ENCODE results near the gene PDXK.

Gene PDXK

GRCh38 chr21:43778469-43779335 lies 59.8 kb downstream of the PDXK start:
- Histone ChIP-seq H3K9ac (ENCODE audit: low read length) (no peak overlapping the region), H3K4me1 (ENCODE audit: control insufficient read depth, insufficient read depth, low read length) (peaks cover 5% of the 10 kb centered on the region), H3K4me3 (ENCODE audit: low read length) (no peak overlapping the region), H3K27ac (ENCODE audit: low read depth, low read length) (no peak overlapping the region), H3K36me3 (ENCODE audit: control insufficient read depth, insufficient read depth, low read length) (peaks cover 4% of the 10 kb centered on the region), H3K27me3 (ENCODE audit: control insufficient read depth, insufficient read depth, low read length) (no peaks in the 10 kb centered on the region)

DNA sequence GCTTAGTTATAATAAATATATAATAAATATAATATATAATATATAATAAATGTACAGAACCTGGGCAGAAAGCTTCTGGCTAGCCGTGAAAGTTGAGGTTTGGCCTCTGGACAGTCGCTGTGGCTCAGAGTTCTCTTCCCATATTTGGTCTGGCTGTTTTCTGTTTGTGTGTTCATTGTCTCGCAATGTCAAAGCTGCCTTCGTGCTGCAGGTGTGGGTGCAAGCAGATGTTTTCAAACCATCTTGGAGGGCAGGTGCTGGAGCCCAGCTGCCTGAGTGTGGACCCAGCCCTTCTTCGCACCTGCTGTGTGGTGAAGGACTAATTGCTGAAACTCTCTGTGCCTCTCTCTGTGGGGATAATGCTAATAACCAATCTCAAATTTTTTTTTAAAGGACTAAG lies 60.7 kb downstream of the PDXK start:
- Histone ChIP-seq H3K4me1 (ENCODE audit: control insufficient read depth, insufficient read depth, low read length) (peaks cover 5% of the 10 kb centered on the region), H3K4me3 (ENCODE audit: low read length) (no peak overlapping the region), H3K9ac (ENCODE audit: low read length) (no peak overlapping the region), H3K27me3 (ENCODE audit: control insufficient read depth, insufficient read depth, low read length) (no peaks in the 10 kb centered on the region), H3K27ac (ENCODE audit: low read depth, low read length) (no peak overlapping the region), H3K36me3 (ENCODE audit: control insufficient read depth, insufficient read depth, low read length) (no peaks in the 10 kb centered on the region)

DNA sequence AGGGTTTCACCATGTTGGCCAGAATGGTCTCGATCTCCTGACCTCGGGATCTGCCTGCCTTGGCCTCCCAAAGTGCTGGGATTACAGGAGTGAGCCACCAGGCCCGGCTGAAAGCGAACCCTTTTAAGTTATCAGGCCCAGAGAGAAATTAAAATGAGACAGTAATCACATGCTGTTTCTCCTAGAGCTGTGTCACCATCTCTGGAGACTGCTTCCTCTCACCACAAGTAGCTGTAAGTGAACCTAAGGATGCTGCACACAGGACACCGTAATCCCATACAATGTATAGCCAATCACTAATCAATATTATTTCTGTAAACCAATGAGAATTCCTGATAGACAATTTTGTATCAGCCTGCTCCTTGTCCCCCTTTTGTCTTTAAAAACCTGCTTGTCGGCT lies 62.9 kb downstream of the PDXK start:
- H3K9ac ChIP-seq (ENCODE audit: low read length): no peak overlapping the region
- no peaks in the 10 kb centered on the region for H3K36me3 ChIP-seq (ENCODE audit: control insufficient read depth, insufficient read depth, low read length)
- H3K27me3 ChIP-seq (ENCODE audit: control insufficient read depth, insufficient read depth, low read length): no peaks in the 10 kb centered on the region
- H3K4me1 ChIP-seq (ENCODE audit: control insufficient read depth, insufficient read depth, low read length): no peaks in the 10 kb centered on the region
- H3K4me3 ChIP-seq (ENCODE audit: low read length): no peak overlapping the region
- no peak overlapping the region for H3K27ac ChIP-seq (ENCODE audit: low read depth, low read length)

DNA sequence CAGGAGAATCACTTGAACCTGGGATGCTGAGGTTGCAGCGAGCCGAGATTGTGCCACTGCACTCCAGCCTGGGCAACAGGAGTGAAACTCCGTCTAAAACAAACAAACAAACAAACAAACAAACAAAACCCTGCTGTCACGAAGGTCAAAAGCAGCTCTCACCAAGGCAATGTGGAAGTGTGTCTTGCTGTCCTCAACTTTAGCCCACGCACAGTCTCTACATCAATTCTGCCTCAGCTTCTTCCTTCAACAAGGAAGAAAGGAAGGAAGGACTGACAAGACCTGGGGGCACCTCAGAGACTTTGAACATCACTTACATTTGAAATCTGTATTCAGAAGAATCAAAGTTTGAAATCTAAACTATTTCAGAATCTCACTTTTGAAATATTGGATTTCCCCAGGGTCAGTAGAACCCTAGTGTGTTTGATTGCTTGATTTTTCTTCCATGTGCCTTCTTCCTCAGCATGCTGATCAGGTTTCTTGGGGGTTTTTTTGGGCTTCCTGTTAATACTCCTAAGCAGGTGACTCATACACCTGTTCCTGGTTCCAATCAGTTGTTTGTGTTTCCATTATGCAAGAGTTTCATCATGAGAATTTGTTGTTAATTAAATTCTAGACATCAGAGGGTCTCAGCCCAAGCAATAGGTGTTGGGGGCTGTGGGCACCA lies 63.6 kb downstream of the PDXK start:
- Histone ChIP-seq H3K4me1 (ENCODE audit: control insufficient read depth, insufficient read depth, low read length) (no peaks in the 10 kb centered on the region), H3K9ac (ENCODE audit: low read length) (no peak overlapping the region), H3K27ac (ENCODE audit: low read depth, low read length) (no peak overlapping the region), H3K36me3 (ENCODE audit: control insufficient read depth, insufficient read depth, low read length) (no peaks in the 10 kb centered on the region), H3K4me3 (ENCODE audit: low read length) (no peak overlapping the region), H3K27me3 (ENCODE audit: control insufficient read depth, insufficient read depth, low read length) (no peaks in the 10 kb centered on the region)

DNA sequence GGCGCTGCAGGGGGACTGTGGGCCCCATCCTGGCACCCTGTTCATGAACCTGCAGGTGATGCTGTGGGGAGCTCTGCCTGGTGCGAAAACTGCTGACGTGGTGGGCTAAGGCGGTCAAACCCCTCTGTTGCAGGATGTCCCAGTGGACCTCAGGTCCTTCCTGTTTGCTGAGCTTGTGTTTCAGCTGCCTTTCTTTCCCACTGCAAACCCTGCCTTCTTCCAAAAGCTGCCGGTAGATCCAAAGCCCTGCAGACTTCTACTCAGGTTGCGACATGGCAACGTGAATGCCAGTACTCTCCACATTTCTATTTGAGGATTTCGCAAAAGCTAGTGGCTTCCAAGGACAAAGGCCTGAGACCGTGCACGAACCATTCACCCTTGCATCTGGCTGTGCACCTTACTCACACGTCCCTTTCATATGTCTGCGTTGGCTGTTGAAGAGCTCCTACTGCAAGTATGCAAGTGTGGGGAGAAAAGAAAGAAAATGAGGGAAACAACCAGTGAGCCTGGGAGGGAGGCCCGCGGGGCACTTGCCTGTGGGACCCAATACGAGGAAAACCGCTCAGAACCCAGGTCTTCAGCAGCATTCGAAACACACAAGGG lies 64.3 kb downstream of the PDXK start:
- H3K4me1 ChIP-seq (ENCODE audit: control insufficient read depth, insufficient read depth, low read length): no peaks in the 10 kb centered on the region
- no peaks in the 10 kb centered on the region for H3K36me3 ChIP-seq (ENCODE audit: control insufficient read depth, insufficient read depth, low read length)
- no peaks in the 10 kb centered on the region for H3K27me3 ChIP-seq (ENCODE audit: control insufficient read depth, insufficient read depth, low read length)
- no peak overlapping the region for H3K4me3 ChIP-seq (ENCODE audit: low read length)
- no peak overlapping the region for H3K27ac ChIP-seq (ENCODE audit: low read depth, low read length)
- no peak overlapping the region for H3K9ac ChIP-seq (ENCODE audit: low read length)

DNA sequence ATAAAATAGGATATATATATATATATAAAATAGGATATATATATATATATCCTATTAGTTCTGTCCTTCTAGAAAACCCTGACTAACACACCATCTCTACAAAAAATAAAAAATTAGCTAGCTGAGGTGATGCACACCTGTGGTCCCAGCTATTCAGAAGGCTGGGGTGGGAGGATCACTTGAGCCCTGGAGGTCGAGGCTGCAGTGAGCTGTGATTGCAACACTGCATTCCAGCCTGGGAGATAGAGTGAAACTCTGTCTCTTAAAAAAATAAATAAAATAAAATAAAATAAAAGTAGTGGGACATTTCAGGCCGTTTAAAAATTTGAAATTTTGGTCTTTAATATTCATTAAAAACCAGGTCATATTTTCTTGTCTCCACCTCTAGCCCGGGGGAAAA lies 66.2 kb downstream of the PDXK start:
- H3K9ac ChIP-seq (ENCODE audit: low read length): no peak overlapping the region
- no peak overlapping the region for H3K4me3 ChIP-seq (ENCODE audit: low read length)
- no peaks in the 10 kb centered on the region for H3K27me3 ChIP-seq (ENCODE audit: control insufficient read depth, insufficient read depth, low read length)
- H3K4me1 ChIP-seq (ENCODE audit: control insufficient read depth, insufficient read depth, low read length): peaks cover 3% of the 10 kb centered on the region
- no peak overlapping the region for H3K27ac ChIP-seq (ENCODE audit: low read depth, low read length)
- no peaks in the 10 kb centered on the region for H3K36me3 ChIP-seq (ENCODE audit: control insufficient read depth, insufficient read depth, low read length)

DNA sequence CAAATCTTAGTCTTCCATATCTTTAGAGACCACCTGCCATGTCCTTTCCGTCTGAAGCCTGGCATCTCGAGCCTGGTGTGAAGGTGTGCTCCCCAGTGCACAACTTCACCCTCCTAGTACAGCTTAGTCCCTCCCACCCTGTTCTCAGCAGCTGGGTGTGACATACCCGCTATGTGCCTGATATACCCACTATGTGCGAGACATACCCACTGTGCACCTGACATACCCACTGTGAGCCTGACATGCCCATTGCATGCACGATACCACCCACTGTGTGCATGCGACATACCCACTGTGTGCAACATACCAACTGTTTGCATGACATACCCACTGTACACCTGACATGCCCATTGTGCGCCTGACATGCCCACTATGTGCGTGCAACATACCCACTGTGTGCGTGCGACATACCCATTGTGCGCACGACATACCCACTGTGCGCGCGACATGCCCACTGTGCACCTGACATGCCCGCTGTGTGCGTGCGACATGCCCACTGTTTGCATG lies 67.4 kb downstream of the PDXK start:
- no peak overlapping the region for H3K4me3 ChIP-seq (ENCODE audit: low read length)
- no peaks in the 10 kb centered on the region for H3K27me3 ChIP-seq (ENCODE audit: control insufficient read depth, insufficient read depth, low read length)
- H3K36me3 ChIP-seq (ENCODE audit: control insufficient read depth, insufficient read depth, low read length): no peaks in the 10 kb centered on the region
- H3K27ac ChIP-seq (ENCODE audit: low read depth, low read length): no peak overlapping the region
- H3K4me1 ChIP-seq (ENCODE audit: control insufficient read depth, insufficient read depth, low read length): peaks cover 5% of the 10 kb centered on the region
- H3K9ac ChIP-seq (ENCODE audit: low read length): no peak overlapping the region

- Histone ChIP-seq H3K4me3 (ENCODE audit: low read length) (no peak overlapping the region), H3K27ac (ENCODE audit: low read depth, low read length) (no peak overlapping the region), H3K9ac (ENCODE audit: low read length) (no peak overlapping the region), H3K27me3 (ENCODE audit: control insufficient read depth, insufficient read depth, low read length) (no peaks in the 10 kb centered on the region), H3K4me1 (ENCODE audit: control insufficient read depth, insufficient read depth, low read length) (peaks cover 5% of the 10 kb centered on the region), H3K36me3 (ENCODE audit: control insufficient read depth, insufficient read depth, low read length) (no peaks in the 10 kb centered on the region)
Measured at GRCh38 chr21:43786807-43787440, 68.0 kb downstream of the PDXK start.

GRCh38 chr21:43789276-43790009 lies 70.5 kb downstream of the PDXK start, which contains the start of gene RRP1:
Gene RRP1 (plus strand): TSS chr21:43789577. CDS start chr21:43789630, 53 bp downstream.
- Histone ChIP-seq H3K4me1 (ENCODE audit: control insufficient read depth, insufficient read depth, low read length) (peaks cover 5% of the 10 kb centered on the region), H3K27me3 (ENCODE audit: control insufficient read depth, insufficient read depth, low read length) (no peaks in the 10 kb centered on the region), H3K4me3 (ENCODE audit: low read length) (peak within 1 kb of the TSS; percentile 86), H3K9ac (ENCODE audit: low read length) (peak within 1 kb of the TSS; percentile 70), H3K27ac (ENCODE audit: low read depth, low read length) (peak within 1 kb of the TSS; percentile 85), H3K36me3 (ENCODE audit: control insufficient read depth, insufficient read depth, low read length) (peaks cover 14% of the 10 kb centered on the region)

GRCh38 chr21:43790010-43790524 lies 71.1 kb downstream of the PDXK start:
- Histone ChIP-seq H3K9ac (ENCODE audit: low read length) (peak overlapping the region; percentile 70), H3K27me3 (ENCODE audit: control insufficient read depth, insufficient read depth, low read length) (no peaks in the 10 kb centered on the region), H3K27ac (ENCODE audit: low read depth, low read length) (peak overlapping the region; percentile 38), H3K4me3 (ENCODE audit: low read length) (peak overlapping the region; percentile 86), H3K36me3 (ENCODE audit: control insufficient read depth, insufficient read depth, low read length) (peaks cover 14% of the 10 kb centered on the region), H3K4me1 (ENCODE audit: control insufficient read depth, insufficient read depth, low read length) (peaks cover 5% of the 10 kb centered on the region)

GRCh38 chr21:43792406-43792805 lies 73.5 kb downstream of the PDXK start:
- peaks cover 5% of the 10 kb centered on the region for H3K4me1 ChIP-seq (ENCODE audit: control insufficient read depth, insufficient read depth, low read length)
- no peak overlapping the region for H3K27ac ChIP-seq (ENCODE audit: low read depth, low read length)
- H3K27me3 ChIP-seq (ENCODE audit: control insufficient read depth, insufficient read depth, low read length): no peaks in the 10 kb centered on the region
- H3K4me3 ChIP-seq (ENCODE audit: low read length): no peak overlapping the region
- peaks cover 26% of the 10 kb centered on the region for H3K36me3 ChIP-seq (ENCODE audit: control insufficient read depth, insufficient read depth, low read length)
- H3K9ac ChIP-seq (ENCODE audit: low read length): no peak overlapping the region

Measured in rectal smooth muscle tissue (tissue), 1 donor.